NCI-H1436 (cell line): ENCODE data around the gene HOTAIR.

ENCODE experiments used
- DNase-seq: peaks from one replicate; lab custom pipeline; 2025; lab: John Stamatoyannopoulos, UW

The HOTAIR gene

GRCh38 chr12:53986686-53987483 is 12.1 kb upstream of the HOTAIR start:
- DNase-seq, result no peak

- DNase-seq, result no peak
Measured at GRCh38 chr12:53985994-53986685, 11.4 kb upstream of the HOTAIR start.

- DNase-seq, result no peak
Measured at GRCh38 chr12:53985692-53985993, 10.9 kb upstream of the HOTAIR start.

GRCh38 chr12:53984901-53985691 is 10.3 kb upstream of the HOTAIR start, which contains the start of gene HOXC10:
TSS of gene HOXC10 (plus strand) at chr12:53985146. CDS start at chr12:53985260, 114 bp downstream.
- DNase-seq, result peak; percentile 48

GRCh38 chr12:53983950-53984572 is 9.3 kb upstream of the HOTAIR start:
- no peak for DNase-seq

- DNase-seq, result no peak
Measured at GRCh38 chr12:53983568-53983949, 8.8 kb upstream of the HOTAIR start.

GRCh38 chr12:53982648-53983567 is 8.2 kb upstream of the HOTAIR start:
- DNase-seq, result no peak

GRCh38 chr12:53981634-53982565 is 7.1 kb upstream of the HOTAIR start:
- no peak for DNase-seq

- DNase-seq, result no peak
Measured at GRCh38 chr12:53980802-53981496, 6.2 kb upstream of the HOTAIR start.

- DNase-seq, result no peak
Measured at GRCh38 chr12:53980104-53980801, 5.5 kb upstream of the HOTAIR start.

- no peak for DNase-seq
Measured at GRCh38 chr12:53978477-53979356, 4.0 kb upstream of the HOTAIR start.

GRCh38 chr12:53977596-53978445 is 3.1 kb upstream of the HOTAIR start:
- no peak for DNase-seq

GRCh38 chr12:53976823-53977595 is 2.3 kb upstream of the HOTAIR start:
- DNase-seq, result no peak

GRCh38 chr12:53976172-53976822 is 1.5 kb upstream of the HOTAIR start:
- no peak for DNase-seq

- no peak for DNase-seq
Measured at GRCh38 chr12:53975479-53976152, 862 bp upstream of the HOTAIR start.
